KOPT-K1 (cell line): ENCODE results near the gene ZNF19.

Experiments
- H3K27ac ChIP-seq: fragments of 200-600 bp; sonication (generic); 2 replicates; pipeline ENCODE4 v1.5.1; 2016; ENCODE audit warnings: antibody characterized with exemption, mild to moderate bottlenecking, low read depth, low read length; ENCODE audit not compliant: poor library complexity, severe bottlenecking
- H3K36me3 ChIP-seq: fragments of 200-600 bp; sonication (generic); 2 replicates; pipeline ENCODE4 v1.5.1; 2017; ENCODE audit warnings: antibody characterized with exemption, mild to moderate bottlenecking, low read length, moderate library complexity; ENCODE audit not compliant: insufficient read depth
- H3K9me3 ChIP-seq: fragments of 200-600 bp; sonication (generic); 2 replicates; pipeline ENCODE4 v1.5.1; 2017; ENCODE audit warnings: antibody characterized with exemption, low read length, mild to moderate bottlenecking; ENCODE audit not compliant: insufficient read depth, poor library complexity, severe bottlenecking

Gene ZNF19

GRCh38 chr16:71501547-71501946, 12.4 kb upstream of the ZNF19 start:
- H3K27ac ChIP-seq: no peak overlapping the region

GRCh38 chr16:71500964-71501363, 11.8 kb upstream of the ZNF19 start:
- no peaks in the 10 kb centered on the region for H3K9me3 ChIP-seq
- H3K36me3 ChIP-seq: no peaks in the 10 kb centered on the region
- H3K27ac ChIP-seq: no peak overlapping the region

More at GRCh38 chr16:71501547-71501946, 12.4 kb upstream of the ZNF19 start:
- Histone ChIP-seq H3K36me3 (no peaks in the 10 kb centered on the region), H3K9me3 (no peaks in the 10 kb centered on the region)

GRCh38 chr16:71499775-71500364, 10.7 kb upstream of the ZNF19 start:
- no peaks in the 10 kb centered on the region for H3K36me3 ChIP-seq
- H3K27ac ChIP-seq: no peak overlapping the region
- H3K9me3 ChIP-seq: no peaks in the 10 kb centered on the region

- Histone ChIP-seq H3K9me3 (no peaks in the 10 kb centered on the region), H3K36me3 (no peaks in the 10 kb centered on the region), H3K27ac (no peak overlapping the region)
Observed at GRCh38 chr16:71498031-71498430, 8.9 kb upstream of the ZNF19 start.

GRCh38 chr16:71493213-71493612, 4.1 kb upstream of the ZNF19 start:
- H3K36me3 ChIP-seq: no peaks in the 10 kb centered on the region
- H3K27ac ChIP-seq: no peak overlapping the region
- H3K9me3 ChIP-seq: no peaks in the 10 kb centered on the region

- Histone ChIP-seq H3K27ac (no peak overlapping the region), H3K36me3 (no peaks in the 10 kb centered on the region), H3K9me3 (no peaks in the 10 kb centered on the region)
Observed at GRCh38 chr16:71492786-71493185, 3.7 kb upstream of the ZNF19 start.

- Histone ChIP-seq H3K9me3 (no peaks in the 10 kb centered on the region), H3K36me3 (no peaks in the 10 kb centered on the region), H3K27ac (no peak overlapping the region)
Observed at GRCh38 chr16:71491054-71491453, 1.9 kb upstream of the ZNF19 start.

- H3K9me3 ChIP-seq: no peaks in the 10 kb centered on the region
- no peaks in the 10 kb centered on the region for H3K36me3 ChIP-seq
- no peak overlapping the region for H3K27ac ChIP-seq
Observed at GRCh38 chr16:71490361-71490760, 1.2 kb upstream of the ZNF19 start.

GRCh38 chr16:71484006-71484893, 4.9 kb downstream of the ZNF19 start:
- peak overlapping the region; percentile 59 for H3K27ac ChIP-seq
- H3K9me3 ChIP-seq: no peaks in the 10 kb centered on the region
- H3K36me3 ChIP-seq: no peaks in the 10 kb centered on the region

GRCh38 chr16:71482569-71482968, 6.6 kb downstream of the ZNF19 start:
- H3K27ac ChIP-seq: no peak overlapping the region
- H3K9me3 ChIP-seq: no peaks in the 10 kb centered on the region
- H3K36me3 ChIP-seq: no peaks in the 10 kb centered on the region

- Histone ChIP-seq H3K27ac (no peak overlapping the region), H3K9me3 (no peaks in the 10 kb centered on the region), H3K36me3 (no peaks in the 10 kb centered on the region)
Observed at GRCh38 chr16:71480956-71481355, 8.2 kb downstream of the ZNF19 start.

GRCh38 chr16:71479420-71479819, 9.7 kb downstream of the ZNF19 start:
- Histone ChIP-seq H3K36me3 (no peaks in the 10 kb centered on the region), H3K9me3 (no peaks in the 10 kb centered on the region), H3K27ac (no peak overlapping the region)

- H3K36me3 ChIP-seq: no peaks in the 10 kb centered on the region
- no peak overlapping the region for H3K27ac ChIP-seq
- no peaks in the 10 kb centered on the region for H3K9me3 ChIP-seq
Observed at GRCh38 chr16:71476457-71477124, 12.5 kb downstream of the ZNF19 start.

- H3K9me3 ChIP-seq: no peaks in the 10 kb centered on the region
- H3K36me3 ChIP-seq: no peaks in the 10 kb centered on the region
- H3K27ac ChIP-seq: no peak overlapping the region
Observed at GRCh38 chr16:71474864-71475263, 14.3 kb downstream of the ZNF19 start.

- no peak overlapping the region for H3K27ac ChIP-seq
- H3K36me3 ChIP-seq: no peaks in the 10 kb centered on the region
- no peaks in the 10 kb centered on the region for H3K9me3 ChIP-seq
Observed at GRCh38 chr16:71473891-71474290, 15.2 kb downstream of the ZNF19 start.
